Uterus (tissue), 4 donors: ENCODE measurements around the gene TMEM31. TPM values are rescaled to one million over a fixed set of nuclear protein-coding genes. Genes with fewer than 3 reads are reported as not detected.

Experiments
- DNase-seq, 2 donors: peaks; one replicate each; pipeline ENCODE4 v3.0.0-alpha.2; 2019 to 2020
- H3K27ac ChIP-seq, 2 donors: fragments of 200-600 bp; sonication (generic); 1 replicate in 1 of 2; 2 replicates in 1 of 2; pipeline ENCODE4 v1.5.1; 2016 to 2018
- H3K27me3 ChIP-seq, 2 donors: fragments of 200-600 bp; sonication (generic); one replicate each; pipeline ENCODE4 v1.5.1; 2018 to 2019; ENCODE audit warnings: control low read depth in 1 of 2
- H3K36me3 ChIP-seq, 2 donors: fragments of 200-600 bp; sonication (generic); one replicate each; pipeline ENCODE4 v1.5.1; 2019; ENCODE audit warnings: control low read depth in 1 of 2
- H3K4me1 ChIP-seq, 2 donors: fragments of 200-600 bp; sonication (generic); one replicate each; pipeline ENCODE4 v1.5.1; 2018 to 2019; ENCODE audit warnings: control low read depth in 1 of 2
- H3K4me3 ChIP-seq, 2 donors: fragments of 200-600 bp; sonication (generic); 1 replicate in 1 of 2; 2 replicates in 1 of 2; pipeline ENCODE4 v1.5.1; 2018 to 2019; ENCODE audit warnings: mild to moderate bottlenecking in 1 of 2
- H3K9me3 ChIP-seq, 2 donors: fragments of 200-600 bp; sonication (generic); one replicate each; pipeline ENCODE4 v1.5.1; 2019; ENCODE audit warnings: control low read depth in 1 of 2
- POLR2A ChIP-seq, 2 donors: fragments of 450-650 bp; IDR thresholded peaks; one replicate each; pipeline ENCODE4 v1.6.1; 2016; ENCODE audit warnings: antibody characterized with exemption in 2 of 2, mild to moderate bottlenecking in 1 of 2, moderate library complexity in 1 of 2
- intact Hi-C: fragments of 100-400 bp; cut with DNase I; formaldehyde crosslinking; loops from one replicate; pipeline ENCODE4 v1.15.1; 2023; ENCODE audit warnings: low total_unique reads
- total RNA-seq, 4 donors: library from RNA; depleted of rRNA in 3 of 4; stranded (reverse); fragments of >200 nt in 3 of 4; gene quantifications; one replicate each; pipeline versions ENCODE4 v1.1.0 to v1.2.4, GENCODE V29; 2014 to 2023
- TF ChIP-seq, protein P1 (sequence below), 4 experiments: fragments of 200-600 bp in 2 of 4; fragments of 450-650 bp in 2 of 4; sonication (generic) in 2 of 4; IDR thresholded peaks; one replicate each; pipeline ENCODE4 v1.5.1; 2016 to 2019; ENCODE audit warnings: antibody characterized with exemption in 4 of 4, mild to moderate bottlenecking in 2 of 4, moderate library complexity in 1 of 4
- donor health status: DM: yes; HTN: yes; CAD: no.

Gene TMEM31, protein sequence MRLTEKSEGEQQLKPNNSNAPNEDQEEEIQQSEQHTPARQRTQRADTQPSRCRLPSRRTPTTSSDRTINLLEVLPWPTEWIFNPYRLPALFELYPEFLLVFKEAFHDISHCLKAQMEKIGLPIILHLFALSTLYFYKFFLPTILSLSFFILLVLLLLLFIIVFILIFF
- under 1 TPM in 1 of 4 donors, not detected in 3; 0.85 TPM for total RNA-seq

DNA sequence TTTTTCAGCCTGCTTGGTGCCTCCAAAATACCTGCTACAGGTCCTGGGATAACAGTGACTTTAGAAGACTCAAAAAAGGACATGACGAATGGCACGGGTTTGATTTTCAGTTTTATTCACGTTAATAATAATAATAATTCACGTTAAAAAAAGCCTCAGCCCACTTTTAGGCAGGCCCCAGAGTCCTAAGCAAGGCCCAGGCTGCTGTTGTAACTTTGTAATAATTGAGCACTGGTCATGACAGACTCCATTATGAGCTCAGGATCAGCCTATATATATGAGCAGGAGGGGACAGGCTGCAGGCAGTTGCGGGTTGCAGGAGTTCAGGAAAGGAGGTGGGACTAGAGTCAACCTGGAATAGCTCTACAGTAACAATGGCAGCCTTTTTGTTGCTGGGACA, at the start of gene TMEM31:
Gene TMEM31 (plus strand): TSS at position 301 of the 400 bp plus-strand sequence. CDS start 1,350 bp downstream, outside the sequence.
- Histone ChIP-seq H3K27me3 (no peaks in the 10 kb centered on the region), H3K9me3 (no peaks in the 10 kb centered on the region), H3K36me3 (no peaks in the 10 kb centered on the region), H3K4me1 (no peaks in the 10 kb centered on the region), H3K4me3 (no peak within 1 kb of the TSS), H3K27ac (no peak within 1 kb of the TSS)
- intact Hi-C loops: no loop called here
- TF ChIP-seq, protein P1, sequence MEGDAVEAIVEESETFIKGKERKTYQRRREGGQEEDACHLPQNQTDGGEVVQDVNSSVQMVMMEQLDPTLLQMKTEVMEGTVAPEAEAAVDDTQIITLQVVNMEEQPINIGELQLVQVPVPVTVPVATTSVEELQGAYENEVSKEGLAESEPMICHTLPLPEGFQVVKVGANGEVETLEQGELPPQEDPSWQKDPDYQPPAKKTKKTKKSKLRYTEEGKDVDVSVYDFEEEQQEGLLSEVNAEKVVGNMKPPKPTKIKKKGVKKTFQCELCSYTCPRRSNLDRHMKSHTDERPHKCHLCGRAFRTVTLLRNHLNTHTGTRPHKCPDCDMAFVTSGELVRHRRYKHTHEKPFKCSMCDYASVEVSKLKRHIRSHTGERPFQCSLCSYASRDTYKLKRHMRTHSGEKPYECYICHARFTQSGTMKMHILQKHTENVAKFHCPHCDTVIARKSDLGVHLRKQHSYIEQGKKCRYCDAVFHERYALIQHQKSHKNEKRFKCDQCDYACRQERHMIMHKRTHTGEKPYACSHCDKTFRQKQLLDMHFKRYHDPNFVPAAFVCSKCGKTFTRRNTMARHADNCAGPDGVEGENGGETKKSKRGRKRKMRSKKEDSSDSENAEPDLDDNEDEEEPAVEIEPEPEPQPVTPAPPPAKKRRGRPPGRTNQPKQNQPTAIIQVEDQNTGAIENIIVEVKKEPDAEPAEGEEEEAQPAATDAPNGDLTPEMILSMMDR (IDR thresholded peaks at IDR 0.05): no peak
- no peak for TF ChIP-seq POLR2A (IDR thresholded peaks at IDR 0.05)
- no peak for DNase-seq

DNA sequence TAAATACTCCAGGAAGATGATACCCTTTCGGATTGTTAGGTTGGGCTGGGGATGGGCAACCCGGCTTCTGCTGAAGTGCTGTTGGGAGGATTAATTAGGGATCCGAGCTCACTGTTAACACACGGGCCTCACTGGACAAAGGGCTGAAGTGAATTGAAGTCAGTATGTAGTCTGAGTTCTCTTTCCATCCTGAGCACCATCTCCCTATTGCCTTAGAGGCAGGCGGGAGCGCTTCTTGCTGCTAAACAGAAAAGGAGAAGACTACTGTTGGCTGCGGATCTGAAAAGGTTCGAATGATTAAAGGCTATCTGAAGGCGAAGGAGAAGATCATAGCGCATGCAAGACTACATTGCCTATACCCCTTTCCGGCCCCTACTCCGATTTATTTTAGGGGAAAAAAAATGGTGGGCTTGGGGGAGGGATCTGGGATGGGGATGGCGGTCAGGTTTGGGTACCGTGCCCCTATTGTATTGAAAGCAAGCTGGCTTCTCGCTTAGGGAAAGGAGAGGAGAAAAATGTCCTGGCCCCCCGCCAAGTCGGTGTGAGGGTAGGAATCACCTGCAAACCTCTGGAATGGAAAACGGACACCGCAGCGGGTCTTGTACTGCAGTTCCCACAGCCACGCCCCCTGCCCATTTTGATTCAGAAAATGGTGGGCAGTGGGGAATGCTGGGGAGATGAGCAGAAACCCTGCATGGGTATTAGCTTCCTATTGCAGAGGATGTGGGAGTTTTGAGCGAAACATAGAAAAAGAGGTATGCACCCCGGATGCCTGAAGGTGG, 46.5 kb upstream of the TMEM31 start:
- Histone ChIP-seq H3K27me3 (peaks cover 0 to 8% of the 10 kb centered on the region in 2 donors), H3K9me3 (no peaks in the 10 kb centered on the region), H3K36me3 (no peaks in the 10 kb centered on the region), H3K4me1 (no peaks in the 10 kb centered on the region), H3K4me3 (no peak overlapping the region), H3K27ac (no peak overlapping the region)
- intact Hi-C loops: no loop called here
- no peak for TF ChIP-seq POLR2A (IDR thresholded peaks at IDR 0.05)
- TF ChIP-seq, protein P1 (IDR thresholded peaks at IDR 0.05): no peak
- DNase-seq: no peak

DNA sequence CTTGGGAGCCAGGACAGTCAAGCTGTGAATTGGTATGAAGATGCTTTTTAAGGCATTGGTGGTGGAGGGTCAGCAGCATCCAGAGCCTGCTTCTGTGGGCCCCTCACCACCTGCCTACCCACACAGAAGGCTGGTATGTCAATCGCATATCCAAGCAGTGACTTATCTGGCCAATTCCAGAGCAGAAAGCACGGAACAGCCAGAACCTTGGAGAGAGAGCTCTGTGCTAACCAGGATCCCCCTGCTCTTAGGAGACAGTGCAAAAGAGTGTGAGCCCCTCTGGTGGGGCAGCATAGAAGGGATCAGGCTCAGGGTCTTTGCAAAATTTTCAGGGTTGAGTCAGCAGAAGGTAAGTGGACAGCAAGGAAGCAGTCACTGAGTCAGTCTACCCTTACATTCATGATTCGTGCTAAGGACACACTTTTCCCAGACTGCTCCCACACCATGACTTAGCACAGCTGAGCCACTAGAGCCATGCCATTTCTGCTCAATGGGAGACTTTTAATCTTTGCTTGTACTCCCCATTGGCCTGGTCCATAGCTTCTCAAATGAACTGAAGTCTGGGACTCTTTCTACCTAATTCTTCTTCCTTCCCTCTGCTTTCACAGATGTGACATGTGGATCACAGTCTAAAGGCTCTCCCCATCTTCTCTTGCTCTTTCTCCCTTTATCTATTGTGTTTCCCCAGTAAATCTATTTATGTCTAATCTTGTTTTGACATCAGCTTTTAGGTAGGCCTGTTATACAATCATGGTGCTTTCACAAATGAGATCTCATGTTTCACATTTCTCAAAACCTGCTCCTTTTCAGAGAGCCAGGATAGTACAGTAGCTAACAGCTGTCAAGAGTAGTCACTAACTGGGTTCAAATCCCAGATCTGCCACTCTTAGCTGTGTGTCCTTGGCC, 44.3 kb upstream of the TMEM31 start:
- intact Hi-C loops: no loop called here
- no peak overlapping the region for H3K27ac ChIP-seq
- no peak for DNase-seq
- no peaks in the 10 kb centered on the region for H3K4me1 ChIP-seq
- no peaks in the 10 kb centered on the region for H3K36me3 ChIP-seq
- H3K4me3 ChIP-seq: no peak overlapping the region
- peaks cover 0 to 8% of the 10 kb centered on the region in 2 donors for H3K27me3 ChIP-seq
- TF ChIP-seq POLR2A (IDR thresholded peaks at IDR 0.05): no peak
- TF ChIP-seq, protein P1 (IDR thresholded peaks at IDR 0.05): no peak
- H3K9me3 ChIP-seq: no peaks in the 10 kb centered on the region

DNA sequence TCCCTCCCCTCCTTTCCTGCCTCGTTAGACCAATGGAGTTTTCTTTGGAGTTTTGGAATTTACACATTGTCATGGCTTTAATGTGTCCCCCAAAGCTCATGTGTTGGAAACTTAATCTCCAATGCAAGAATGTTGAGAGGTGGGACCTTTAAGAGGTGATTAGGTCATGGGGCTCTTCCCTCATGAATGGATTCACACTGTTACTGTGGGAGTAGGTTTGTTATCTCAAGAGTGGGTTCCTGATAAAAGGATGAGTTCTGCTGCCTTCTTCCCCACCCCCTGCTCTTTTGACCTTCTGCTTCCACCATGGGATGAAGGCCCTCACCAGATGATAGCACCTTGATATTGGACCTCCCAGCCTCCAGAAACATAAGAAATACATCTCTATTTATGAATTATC, 41.0 kb upstream of the TMEM31 start:
- no peaks in the 10 kb centered on the region for H3K27me3 ChIP-seq
- no peaks in the 10 kb centered on the region for H3K9me3 ChIP-seq
- no peak for DNase-seq
- H3K27ac ChIP-seq: no peak overlapping the region
- intact Hi-C loops: no loop called here
- H3K4me3 ChIP-seq: no peak overlapping the region
- TF ChIP-seq, protein P1 (IDR thresholded peaks at IDR 0.05): no peak
- TF ChIP-seq POLR2A (IDR thresholded peaks at IDR 0.05): no peak
- H3K36me3 ChIP-seq: no peaks in the 10 kb centered on the region
- no peaks in the 10 kb centered on the region for H3K4me1 ChIP-seq
